NCI-H187 (cell line): ENCODE measurements around the gene SYT14.
"Not testable (repeated sequence)": the region's sequence is repeated elsewhere in the genome, so short reads cannot be mapped to it uniquely, and the experiment has no call there.

ENCODE experiments used
- DNase-seq, 2 experiments: peaks; one replicate each; lab custom pipeline; 2025; lab: John Stamatoyannopoulos, UW

SYT14 gene

GRCh38 chr1:210025870-210026269 lies 87.9 kb downstream of the SYT14 start:
- no peak for DNase-seq

DNA sequence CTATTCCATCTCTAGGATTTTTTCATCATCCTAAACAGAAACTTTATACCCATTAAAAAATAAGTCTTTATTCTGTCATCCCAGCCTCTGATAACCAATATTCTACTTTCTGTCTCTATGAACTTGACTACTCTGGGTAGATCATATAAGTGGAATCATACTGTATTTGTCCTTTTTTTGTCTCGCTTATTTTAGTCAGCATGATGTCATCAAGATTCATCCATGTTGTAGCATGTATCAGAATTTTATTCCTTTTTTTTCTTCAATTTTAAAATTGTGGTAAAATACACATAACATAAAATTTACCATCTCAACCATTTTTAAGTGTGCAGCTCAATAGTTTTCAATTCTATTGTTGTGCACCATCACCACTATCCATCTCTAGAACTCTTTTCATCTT lies 90.0 kb downstream of the SYT14 start:
- no peak for DNase-seq

DNA sequence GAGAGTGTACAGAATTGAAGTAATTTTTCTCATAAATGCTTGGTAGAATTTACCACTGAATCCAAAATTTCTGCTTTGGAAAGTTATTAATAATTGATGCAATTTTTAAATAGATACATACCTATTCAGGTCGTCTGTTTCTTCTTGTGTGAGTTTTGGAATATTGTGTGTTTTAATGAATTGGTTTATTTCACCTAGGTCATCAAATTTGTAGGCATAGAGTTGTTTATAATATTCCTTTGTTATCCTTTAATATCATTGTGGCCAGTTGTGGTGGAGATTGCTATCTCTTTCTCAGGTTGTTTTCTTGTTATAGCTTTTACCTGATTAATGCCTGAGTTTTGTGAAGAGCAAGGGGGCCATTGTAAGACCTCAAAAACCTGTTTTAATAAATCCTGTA lies 93.5 kb downstream of the SYT14 start:
- DNase-seq, result no peak

GRCh38 chr1:210043058-210043457 lies 105.0 kb downstream of the SYT14 start:
- no peak for DNase-seq

DNA sequence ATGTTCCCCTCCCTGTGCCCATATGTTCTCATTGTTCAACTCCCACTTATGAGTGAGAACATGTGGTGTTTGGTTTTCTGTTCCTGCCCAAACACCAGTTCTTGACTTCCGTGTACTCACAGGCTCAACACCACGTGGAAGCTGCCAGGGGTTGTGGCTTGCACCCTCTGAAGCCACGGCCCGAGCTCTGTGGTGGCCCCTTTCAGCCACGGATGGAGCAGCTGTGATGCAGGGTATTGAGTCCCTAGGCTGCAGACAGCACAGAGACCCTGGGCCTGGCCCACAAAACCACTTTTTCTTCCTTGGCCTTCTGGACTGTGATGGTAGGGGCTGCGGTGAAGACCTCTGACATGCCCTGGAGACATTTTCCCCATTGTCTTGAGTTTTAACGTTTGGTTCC lies 111.6 kb downstream of the SYT14 start:
- DNase-seq, result no peak

GRCh38 chr1:210050491-210050890 lies 112.5 kb downstream of the SYT14 start:
- not testable (repeated sequence) for DNase-seq

GRCh38 chr1:210053126-210053525 lies 115.1 kb downstream of the SYT14 start:
- DNase-seq, result no peak

- no peak for DNase-seq
Observed at GRCh38 chr1:210057593-210057992, 119.6 kb downstream of the SYT14 start.

- no peak for DNase-seq
Observed at GRCh38 chr1:210061992-210062391, 124.0 kb downstream of the SYT14 start.

DNA sequence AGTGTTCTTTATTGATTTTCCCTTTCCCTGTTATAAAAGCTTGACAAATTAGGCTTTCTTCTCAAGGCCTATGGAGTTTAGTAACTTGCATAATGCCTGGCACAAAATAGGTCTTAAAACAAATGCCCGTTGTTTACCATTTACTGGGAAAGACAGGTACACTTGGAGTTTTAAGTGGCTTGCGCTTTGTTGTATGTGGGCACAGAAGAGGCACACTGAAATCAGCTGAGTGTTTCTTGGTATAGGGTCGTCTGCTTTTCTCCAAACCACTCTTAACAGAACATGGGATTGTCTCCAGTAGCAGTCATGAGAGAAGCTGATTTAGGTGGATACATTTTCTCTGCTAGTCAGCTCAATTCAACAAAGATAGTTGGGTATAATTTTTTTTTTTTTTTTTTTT lies 132.5 kb downstream of the SYT14 start:
- DNase-seq, result no peak

GRCh38 chr1:210072129-210072528 lies 134.1 kb downstream of the SYT14 start:
- no peak for DNase-seq

GRCh38 chr1:210072896-210073504 lies 135.0 kb downstream of the SYT14 start:
- no peak for DNase-seq

DNA sequence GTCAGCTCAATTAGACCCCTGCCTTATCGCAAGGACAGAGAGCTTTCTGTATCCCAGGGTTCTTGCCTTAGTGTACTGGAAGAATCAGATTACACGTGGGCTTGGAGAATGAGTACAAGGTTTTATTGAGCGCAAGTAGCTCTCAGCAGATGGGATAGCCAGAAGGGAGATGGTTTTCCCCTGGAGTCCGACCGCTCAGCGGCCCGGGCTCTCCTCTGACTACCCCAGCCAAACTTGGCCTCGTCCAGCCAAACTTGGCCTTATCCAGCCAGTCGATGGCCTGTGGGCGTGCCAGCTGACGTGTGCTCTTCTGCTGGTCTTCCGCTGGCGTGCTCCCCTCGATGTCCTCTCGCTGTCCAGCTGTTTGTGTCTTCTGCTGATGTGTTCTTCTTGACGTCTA lies 136.9 kb downstream of the SYT14 start:
- DNase-seq, result no peak

DNA sequence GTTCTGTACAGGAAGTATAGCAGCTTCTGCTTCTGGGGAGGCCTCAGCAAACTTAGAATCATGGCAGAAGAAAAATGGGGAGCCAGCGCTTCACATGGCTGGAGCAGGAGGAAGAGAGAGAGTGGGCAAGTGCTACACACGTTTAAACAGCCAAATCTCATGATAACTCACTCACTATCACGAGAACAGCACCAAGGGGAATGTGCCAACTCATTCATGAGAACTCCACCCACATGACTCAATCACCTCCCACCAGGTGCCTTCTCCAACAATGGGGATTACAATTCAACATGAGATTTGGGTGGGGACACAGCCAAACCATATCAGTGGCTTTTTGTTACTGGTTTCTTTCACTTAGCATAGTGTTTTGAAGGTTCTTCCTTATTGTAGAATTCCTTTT lies 138.6 kb downstream of the SYT14 start:
- DNase-seq, result no peak

DNA sequence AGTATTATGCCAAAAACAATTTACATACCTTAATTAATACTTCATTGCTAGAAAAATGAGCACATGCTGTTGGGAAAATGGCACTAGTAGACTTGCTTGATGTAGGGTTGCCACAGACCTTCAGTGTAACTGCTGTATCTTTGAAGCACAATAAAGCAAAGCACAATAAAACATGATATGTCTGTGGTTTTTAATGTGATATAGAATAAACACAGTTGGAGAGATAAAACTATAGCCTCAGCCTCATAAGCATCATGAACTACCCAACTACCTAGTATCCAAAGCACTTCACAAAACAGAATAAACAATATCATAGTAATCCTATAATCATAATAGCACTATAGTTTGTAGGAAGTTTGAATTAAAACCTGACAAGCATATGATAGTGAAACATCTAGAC lies 143.5 kb downstream of the SYT14 start:
- no peak for DNase-seq

DNA sequence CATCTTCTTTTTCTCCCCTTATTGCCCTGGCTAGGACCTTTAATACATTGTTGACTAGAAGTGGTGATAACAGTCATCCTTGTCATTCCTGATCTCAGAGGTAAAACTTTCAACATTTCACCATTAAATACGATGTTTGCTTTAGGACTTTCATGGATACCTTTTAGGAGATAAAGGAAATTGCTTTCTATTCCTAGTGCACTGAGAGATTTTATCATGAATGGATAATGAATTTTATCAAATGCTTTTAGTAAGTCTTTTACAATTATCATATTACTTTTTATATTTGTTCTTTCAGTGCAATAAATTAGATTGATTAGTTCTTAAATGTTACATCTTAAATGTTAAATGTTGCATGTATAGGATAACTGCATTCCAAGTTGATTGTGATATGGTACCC lies 147.3 kb downstream of the SYT14 start:
- DNase-seq, result no peak

- no peak for DNase-seq
Observed at GRCh38 chr1:210087058-210087457, 149.0 kb downstream of the SYT14 start.

GRCh38 chr1:210089855-210090254 lies 151.8 kb downstream of the SYT14 start:
- no peak for DNase-seq

- DNase-seq, result no peak
Observed at GRCh38 chr1:210092366-210092765, 154.3 kb downstream of the SYT14 start.

DNA sequence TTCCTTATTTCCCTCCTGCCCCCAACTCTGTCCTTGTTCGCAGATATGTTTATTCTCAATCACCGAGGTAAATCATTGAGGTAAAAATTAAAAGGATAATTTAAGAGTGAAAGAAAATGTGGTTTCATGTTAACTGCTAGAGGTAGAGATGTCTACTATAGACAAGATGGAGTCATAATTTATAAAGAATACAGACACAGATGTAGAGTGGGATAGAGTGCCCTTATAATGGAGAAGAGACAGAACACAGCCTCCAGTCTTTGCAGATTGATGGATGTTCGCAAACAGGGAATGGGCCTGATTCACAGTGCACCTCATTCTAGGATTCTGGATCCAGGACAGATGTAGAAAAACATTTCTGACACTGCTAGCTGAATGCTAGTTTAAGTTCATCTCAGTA lies 155.4 kb downstream of the SYT14 start:
- no peak for DNase-seq

DNA sequence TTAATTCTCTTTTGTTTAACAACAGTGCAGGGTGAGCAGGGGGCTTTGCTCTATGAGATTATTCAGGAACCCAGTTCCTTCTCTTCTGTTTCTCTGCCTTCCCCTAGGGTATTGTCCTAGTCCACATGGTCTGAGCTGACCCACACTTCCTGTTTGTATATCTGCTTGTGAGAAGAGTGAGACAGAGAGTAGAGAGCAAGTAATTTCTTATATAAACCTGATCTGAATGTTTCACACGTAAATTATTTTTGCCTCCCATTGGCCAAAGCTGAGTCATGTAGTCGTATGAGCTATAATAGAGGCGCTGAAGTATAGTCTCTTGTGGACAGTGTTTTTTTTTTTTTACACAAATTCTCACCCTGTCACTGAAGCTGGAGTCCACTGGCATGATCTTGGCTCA lies 160.3 kb downstream of the SYT14 start:
- no peak for DNase-seq

GRCh38 chr1:210099921-210100320 lies 161.9 kb downstream of the SYT14 start:
- DNase-seq, result no peak

- DNase-seq, result no peak
Observed at GRCh38 chr1:210104103-210104502, 166.1 kb downstream of the SYT14 start.

DNA sequence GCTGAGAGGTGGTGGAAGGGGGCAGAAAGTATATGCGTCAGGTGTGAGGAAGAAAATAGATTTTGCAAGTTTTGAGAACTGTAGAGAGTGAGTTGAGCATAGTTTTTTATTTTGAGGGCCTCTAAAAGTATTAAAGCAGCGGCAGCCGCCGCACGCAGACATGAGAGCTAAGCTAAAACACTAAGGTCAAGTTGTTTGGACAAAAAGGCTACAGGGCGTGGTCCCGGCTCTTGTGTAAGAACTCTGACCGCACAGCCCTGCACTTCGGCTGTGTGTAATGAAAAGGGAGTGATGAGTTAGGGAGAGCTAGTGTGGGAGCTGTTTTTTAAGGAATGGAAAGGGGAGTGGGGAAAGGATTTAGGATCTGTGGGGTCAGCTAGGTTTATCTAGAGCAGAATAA lies 174.9 kb downstream of the SYT14 start:
- DNase-seq, result not testable (repeated sequence)

DNA sequence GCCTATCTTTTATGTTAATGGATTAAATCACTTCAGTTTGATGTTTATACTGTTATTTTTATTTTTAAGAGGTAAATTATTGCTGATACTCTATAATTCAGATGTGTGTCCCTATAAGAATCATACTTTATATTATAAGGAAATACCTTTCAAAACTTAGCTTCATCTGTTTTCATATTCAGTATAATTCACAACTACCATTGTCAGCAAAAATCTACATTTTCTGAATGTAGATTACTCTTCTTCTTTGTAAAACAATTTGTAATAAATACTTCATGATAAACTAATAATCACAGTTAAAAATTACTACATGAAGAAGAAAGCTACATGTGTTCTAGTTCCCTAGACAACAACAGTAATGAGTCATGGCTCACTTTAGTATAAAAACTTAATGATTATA lies 179.2 kb downstream of the SYT14 start:
- DNase-seq, result no peak
